ENCODE measurements around the gene PABPC3. TPM values are rescaled to one million over a fixed set of nuclear protein-coding genes. Genes with fewer than 3 reads are reported as not detected.

The PABPC3 gene
- total and polyA plus RNA-seq, 2 of the 13 experiments (the other 11 are each of a cell fraction or from before 2014, with no cell fraction given): 0.04 to 0.09 TPM

DNA sequence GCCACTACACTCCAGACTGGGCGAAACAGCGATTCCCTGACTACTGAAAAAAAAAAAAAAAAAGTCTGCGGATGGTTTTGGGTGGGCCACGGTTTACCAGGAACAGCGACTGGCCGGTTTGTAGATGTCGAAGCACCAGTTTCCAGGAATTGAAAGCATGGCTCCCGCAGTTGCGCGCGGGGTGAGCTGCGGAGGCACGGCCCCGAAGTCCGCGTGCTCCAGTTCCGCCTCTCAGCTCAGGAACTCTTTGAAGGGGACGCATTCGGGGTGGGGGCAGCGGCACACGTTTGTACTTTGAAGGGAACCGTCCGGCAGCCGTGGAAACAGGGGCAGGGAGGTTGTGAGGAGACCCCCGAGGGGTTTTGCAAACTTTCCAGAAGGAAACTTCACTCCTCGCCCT is 27.1 kb upstream of the PABPC3 start:
- DNase-seq (ENCODE audit: low spot score) (no peak), FAIRE-seq (no peak), ATAC-seq (no peak)
- no peak overlapping the region for H3K4me2 ChIP-seq (ENCODE audit: low read depth, low read length)
- no TSS peak for BruUV-seq (replicated peaks)
- H3K4me1 ChIP-seq (ENCODE audit: insufficient read depth, low read length): no peaks in the 10 kb centered on the region
- H3K27ac ChIP-seq (ENCODE audit: extremely low read length, insufficient read depth, low read length): no peak overlapping the region
- H3K27me3 ChIP-seq (ENCODE audit: control insufficient read depth in 1 of 2, insufficient read depth in 2 of 2, low read length in 2 of 2): peaks cover 0 to 15% of the 10 kb centered on the region in 2 experiments; a peak in 1 of 5 replicates
- H3K79me2 ChIP-seq (ENCODE audit: insufficient read depth, low read length): no peaks in the 10 kb centered on the region
- no peaks in the 10 kb centered on the region for H3K9me3 ChIP-seq (ENCODE audit: low read length)
- WGBS (ENCODE audit: low lambda C conversion rate): 58% methylated on average over 22 of the region's 26 CpGs
- no peaks in the 10 kb centered on the region for H3K36me3 ChIP-seq (replicated peaks in 1 of 2; ENCODE audit: control insufficient read depth in 1 of 2, insufficient read depth in 2 of 2, low read length in 2 of 2)
- no peak overlapping the region for H3K9ac ChIP-seq (ENCODE audit: insufficient read depth, low read depth, low read length)
- POLR2A ChIA-PET: no interaction called here
- TF ChIP-seq ZNF44 (CRISPR knock-in tag; IDR thresholded peaks at IDR 0.05) (no peak), ZNF335 (CRISPR knock-in tag; IDR thresholded peaks at IDR 0.05) (no peak), HOXD1 (CRISPR knock-in tag; IDR thresholded peaks at IDR 0.05) (no peak), AKAP8 (CRISPR knock-in tag; IDR thresholded peaks at IDR 0.05) (no peak), ZZZ3 (CRISPR knock-in tag; IDR thresholded peaks at IDR 0.05; ENCODE audit: borderline replicate concordance) (no peak), MIXL1 (CRISPR knock-in tag; IDR thresholded peaks at IDR 0.05) (no peak)
- CTCF ChIA-PET (ENCODE audit: low intra/inter-chr PET ratio, low total read pairs): no interaction called here
- no peak overlapping the region for H2AFZ ChIP-seq (ENCODE audit: low read length)
- H3K4me3 ChIP-seq (replicated peaks in 1 of 3; ENCODE audit: insufficient read depth in 1 of 3, low read depth in 2 of 3, low read length in 3 of 3): no peak overlapping the region
- in situ Hi-C loops (cut with HindIII; ENCODE audit: extremely low pct_ligation_motif_present, low pct_unique_long_range_greater_than_20kb) (no loop called here), intact Hi-C loops (cut with micrococcal nuclease; ENCODE audit: unreplicated experiment) (no loop called here)
- H4K20me1 ChIP-seq (ENCODE audit: insufficient read depth, low read length): no peaks in the 10 kb centered on the region

DNA sequence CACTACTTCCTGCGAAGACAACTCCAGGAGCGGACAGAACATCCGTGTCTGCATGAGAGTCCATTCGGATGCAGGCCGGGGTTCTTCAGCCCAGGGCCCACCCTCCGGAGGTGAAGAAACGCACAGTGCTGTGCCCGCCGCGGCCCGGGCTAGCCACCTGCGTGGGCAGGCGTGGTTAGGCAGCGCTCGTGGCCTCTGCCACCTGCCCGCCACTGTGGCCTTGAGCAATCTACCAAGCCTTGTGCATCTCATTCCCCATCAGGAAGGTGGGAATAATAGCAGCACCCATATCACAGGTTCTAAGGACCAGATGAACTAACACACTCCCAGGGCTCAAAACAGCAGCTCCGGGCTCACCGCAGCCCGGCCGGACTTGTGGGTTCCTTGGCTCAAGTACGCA is 26.7 kb upstream of the PABPC3 start:
- Histone ChIP-seq H3K27me3 (ENCODE audit: control insufficient read depth in 1 of 2, insufficient read depth in 2 of 2, low read length in 2 of 2) (peaks cover 0 to 15% of the 10 kb centered on the region in 2 experiments; a peak in 1 of 5 replicates), H3K27ac (ENCODE audit: extremely low read length, insufficient read depth, low read length) (no peak overlapping the region), H3K79me2 (ENCODE audit: insufficient read depth, low read length) (no peaks in the 10 kb centered on the region), H3K4me2 (ENCODE audit: low read depth, low read length) (no peak overlapping the region), H4K20me1 (ENCODE audit: insufficient read depth, low read length) (no peaks in the 10 kb centered on the region), H3K4me1 (ENCODE audit: insufficient read depth, low read length) (no peaks in the 10 kb centered on the region), H3K4me3 (replicated peaks in 1 of 3; ENCODE audit: insufficient read depth in 1 of 3, low read depth in 2 of 3, low read length in 3 of 3) (no peak overlapping the region), H3K9ac (ENCODE audit: insufficient read depth, low read depth, low read length) (no peak overlapping the region), H3K9me3 (ENCODE audit: low read length) (no peaks in the 10 kb centered on the region), H2AFZ (ENCODE audit: low read length) (no peak overlapping the region), H3K36me3 (replicated peaks in 1 of 2; ENCODE audit: control insufficient read depth in 1 of 2, insufficient read depth in 2 of 2, low read length in 2 of 2) (no peaks in the 10 kb centered on the region)
- ChIA-PET POLR2A (no interaction called here), CTCF (ENCODE audit: low intra/inter-chr PET ratio, low total read pairs) (no interaction called here)
- intact Hi-C loops (cut with micrococcal nuclease; ENCODE audit: unreplicated experiment): no loop called here
- DNase-seq (ENCODE audit: low spot score) (no peak), ATAC-seq (no peak), FAIRE-seq (no peak)
- in situ Hi-C loops (cut with HindIII; ENCODE audit: extremely low pct_ligation_motif_present, low pct_unique_long_range_greater_than_20kb): no loop called here
- WGBS (ENCODE audit: low lambda C conversion rate): 70% methylated on average over 4 of the region's 21 CpGs
- TF ChIP-seq KAT7 (CRISPR knock-in tag; IDR thresholded peaks at IDR 0.05; ENCODE audit: borderline replicate concordance) (no peak), NRL (CRISPR knock-in tag; IDR thresholded peaks at IDR 0.05; ENCODE audit: borderline replicate concordance) (no peak), MEIS1 (CRISPR knock-in tag; IDR thresholded peaks at IDR 0.05; ENCODE audit: borderline replicate concordance) (no peak), RFXAP (CRISPR knock-in tag; IDR thresholded peaks at IDR 0.05; ENCODE audit: borderline replicate concordance) (no peak), MAZ (IDR thresholded peaks at IDR 0.05; ENCODE audit: borderline replicate concordance, low read depth, low read length) (no peak), MAZ (CRISPR knock-in tag; IDR thresholded peaks at IDR 0.05; ENCODE audit: low read depth) (no peak), ZBTB7A (CRISPR knock-in tag; IDR thresholded peaks at IDR 0.05) (no peak), MIXL1 (CRISPR knock-in tag; IDR thresholded peaks at IDR 0.05) (no peak)
- TF ChIP-seq, protein P1, sequence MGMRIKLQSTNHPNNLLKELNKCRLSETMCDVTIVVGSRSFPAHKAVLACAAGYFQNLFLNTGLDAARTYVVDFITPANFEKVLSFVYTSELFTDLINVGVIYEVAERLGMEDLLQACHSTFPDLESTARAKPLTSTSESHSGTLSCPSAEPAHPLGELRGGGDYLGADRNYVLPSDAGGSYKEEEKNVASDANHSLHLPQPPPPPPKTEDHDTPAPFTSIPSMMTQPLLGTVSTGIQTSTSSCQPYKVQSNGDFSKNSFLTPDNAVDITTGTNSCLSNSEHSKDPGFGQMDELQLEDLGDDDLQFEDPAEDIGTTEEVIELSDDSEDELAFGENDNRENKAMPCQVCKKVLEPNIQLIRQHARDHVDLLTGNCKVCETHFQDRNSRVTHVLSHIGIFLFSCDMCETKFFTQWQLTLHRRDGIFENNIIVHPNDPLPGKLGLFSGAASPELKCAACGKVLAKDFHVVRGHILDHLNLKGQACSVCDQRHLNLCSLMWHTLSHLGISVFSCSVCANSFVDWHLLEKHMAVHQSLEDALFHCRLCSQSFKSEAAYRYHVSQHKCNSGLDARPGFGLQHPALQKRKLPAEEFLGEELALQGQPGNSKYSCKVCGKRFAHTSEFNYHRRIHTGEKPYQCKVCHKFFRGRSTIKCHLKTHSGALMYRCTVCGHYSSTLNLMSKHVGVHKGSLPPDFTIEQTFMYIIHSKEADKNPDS (CRISPR knock-in tag; IDR thresholded peaks at IDR 0.05): no peak
- TF ChIP-seq, protein P2, sequence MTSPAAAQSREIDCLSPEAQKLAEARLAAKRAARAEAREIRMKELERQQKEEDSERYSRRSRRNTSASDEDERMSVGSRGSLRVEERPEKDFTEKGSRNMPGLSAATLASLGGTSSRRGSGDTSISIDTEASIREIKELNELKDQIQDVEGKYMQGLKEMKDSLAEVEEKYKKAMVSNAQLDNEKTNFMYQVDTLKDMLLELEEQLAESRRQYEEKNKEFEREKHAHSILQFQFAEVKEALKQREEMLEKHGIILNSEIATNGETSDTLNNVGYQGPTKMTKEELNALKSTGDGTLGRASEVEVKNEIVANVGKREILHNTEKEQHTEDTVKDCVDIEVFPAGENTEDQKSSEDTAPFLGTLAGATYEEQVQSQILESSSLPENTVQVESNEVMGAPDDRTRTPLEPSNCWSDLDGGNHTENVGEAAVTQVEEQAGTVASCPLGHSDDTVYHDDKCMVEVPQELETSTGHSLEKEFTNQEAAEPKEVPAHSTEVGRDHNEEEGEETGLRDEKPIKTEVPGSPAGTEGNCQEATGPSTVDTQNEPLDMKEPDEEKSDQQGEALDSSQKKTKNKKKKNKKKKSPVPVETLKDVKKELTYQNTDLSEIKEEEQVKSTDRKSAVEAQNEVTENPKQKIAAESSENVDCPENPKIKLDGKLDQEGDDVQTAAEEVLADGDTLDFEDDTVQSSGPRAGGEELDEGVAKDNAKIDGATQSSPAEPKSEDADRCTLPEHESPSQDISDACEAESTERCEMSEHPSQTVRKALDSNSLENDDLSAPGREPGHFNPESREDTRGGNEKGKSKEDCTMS (CRISPR knock-in tag; conservative IDR thresholded peaks at IDR 0.05): no peak
- no TSS peak for BruUV-seq (replicated peaks)
